ENCODE results near the gene HOXD10.

The HOXD10 gene

GRCh38 chr2:176152350-176153181 lies 36.0 kb downstream of the HOXD10 start:
- no peak for DNase-seq

- no peak for DNase-seq
These were observed 38.1 kb downstream of the HOXD10 start for GRCh38 chr2:176154576-176155252.

DNA sequence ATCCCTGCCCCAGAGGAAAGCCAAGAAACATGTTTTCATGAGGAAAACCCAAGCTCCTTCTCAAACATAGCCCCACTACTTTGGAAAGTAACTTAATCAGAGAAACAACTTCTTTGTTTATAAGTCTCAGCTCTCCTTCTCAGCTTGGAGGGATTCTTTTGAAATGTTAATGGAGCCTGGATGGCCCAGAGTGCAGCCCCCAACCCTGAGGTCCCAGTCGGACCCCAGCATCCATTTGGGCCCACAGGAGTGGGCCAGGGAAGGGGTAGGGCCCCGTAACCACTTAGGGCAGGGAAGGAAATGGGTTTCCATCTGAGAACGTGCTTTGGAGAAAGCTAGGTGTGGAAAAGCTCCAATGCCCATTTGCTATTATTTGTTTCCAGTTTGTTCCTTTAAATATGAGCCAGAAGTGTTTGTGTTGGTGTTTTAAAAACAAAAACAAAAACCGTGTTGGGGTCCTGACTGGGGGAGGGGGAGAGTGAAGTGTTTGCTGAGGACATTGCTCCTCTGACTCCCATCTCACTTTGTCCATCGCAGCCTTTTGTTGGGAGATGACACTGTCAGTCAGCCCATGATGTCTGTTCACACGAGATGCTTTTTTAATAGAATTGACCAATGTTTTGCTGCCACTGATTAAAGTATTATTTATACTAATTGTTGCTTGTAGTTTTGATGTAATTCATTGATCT lies 38.9 kb downstream of the HOXD10 start:
- DNase-seq, result no peak

- DNase-seq, result no peak
These were observed 39.8 kb downstream of the HOXD10 start for GRCh38 chr2:176156301-176156806.

DNA sequence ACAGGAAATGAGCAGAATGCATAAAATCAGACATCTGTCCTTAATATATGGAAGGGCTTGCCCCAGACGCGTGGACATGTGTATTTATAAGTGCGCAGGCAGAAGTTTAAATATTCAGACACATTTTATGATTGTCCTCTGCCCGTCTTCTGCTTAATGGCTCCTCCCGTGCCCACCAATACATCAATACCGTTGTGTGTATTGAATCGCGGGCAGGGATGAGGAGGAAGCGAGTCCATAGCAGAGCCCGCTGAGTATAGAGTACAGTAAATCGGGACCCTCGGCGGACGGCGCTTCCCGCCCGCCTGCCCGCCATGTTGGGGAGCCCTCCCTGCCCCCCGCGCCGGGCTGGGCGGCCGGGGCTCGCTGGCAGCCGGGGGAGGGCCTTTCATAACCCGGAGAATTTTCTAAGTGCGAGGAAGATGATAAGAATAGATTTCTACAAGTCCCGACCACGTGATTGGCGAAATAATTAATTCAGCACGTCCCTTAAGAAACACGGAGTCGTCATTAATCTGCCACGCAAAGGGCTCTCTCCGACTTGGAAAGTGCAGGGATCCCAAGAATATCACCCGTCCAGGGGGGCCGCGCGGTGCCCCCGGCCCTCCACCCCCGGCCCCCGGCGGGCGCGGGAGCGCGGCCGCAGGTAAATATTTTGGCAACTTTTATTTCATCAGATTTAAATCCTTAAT lies 40.4 kb downstream of the HOXD10 start, which contains the start of gene HOXD3:
HOXD3 (plus strand) TSS at position 501 of the 692 bp plus-strand sequence. CDS start 11,808 bp downstream, outside the sequence.
- DNase-seq, result no peak

DNA sequence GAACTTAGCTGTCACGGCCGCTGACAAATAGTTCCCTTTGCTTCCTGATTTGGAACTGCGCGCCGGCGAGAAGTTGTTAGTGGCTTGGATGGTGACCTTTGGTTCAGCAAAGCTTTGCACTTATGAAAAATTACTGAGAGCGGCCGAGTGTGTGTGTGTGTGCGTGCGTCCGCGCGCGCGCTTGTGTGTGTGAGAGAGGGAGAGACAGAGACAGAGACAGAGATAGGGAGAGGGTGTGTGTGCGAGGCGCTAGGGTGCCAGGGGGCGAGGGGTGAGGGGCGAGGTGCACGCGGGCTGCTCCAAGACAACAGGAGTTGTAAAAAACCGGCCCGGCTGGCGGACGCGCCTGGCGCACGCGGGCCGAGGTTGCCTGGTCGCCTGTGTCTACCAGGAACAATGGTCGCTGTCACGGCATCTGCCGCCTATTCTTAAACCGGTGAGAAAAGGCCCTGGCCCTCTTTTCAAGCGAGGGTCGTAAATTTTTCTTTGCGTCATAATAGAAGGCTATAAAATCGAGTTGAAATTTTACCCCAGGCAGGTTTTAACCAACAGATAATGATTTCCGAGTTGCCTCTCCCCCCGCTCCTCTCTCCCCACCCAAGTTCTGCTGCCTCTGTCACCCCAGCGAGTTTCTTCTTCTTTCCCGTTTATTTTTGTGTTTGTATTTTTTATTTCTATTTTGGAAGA lies 41.1 kb downstream of the HOXD10 start:
- DNase-seq, result no peak

DNA sequence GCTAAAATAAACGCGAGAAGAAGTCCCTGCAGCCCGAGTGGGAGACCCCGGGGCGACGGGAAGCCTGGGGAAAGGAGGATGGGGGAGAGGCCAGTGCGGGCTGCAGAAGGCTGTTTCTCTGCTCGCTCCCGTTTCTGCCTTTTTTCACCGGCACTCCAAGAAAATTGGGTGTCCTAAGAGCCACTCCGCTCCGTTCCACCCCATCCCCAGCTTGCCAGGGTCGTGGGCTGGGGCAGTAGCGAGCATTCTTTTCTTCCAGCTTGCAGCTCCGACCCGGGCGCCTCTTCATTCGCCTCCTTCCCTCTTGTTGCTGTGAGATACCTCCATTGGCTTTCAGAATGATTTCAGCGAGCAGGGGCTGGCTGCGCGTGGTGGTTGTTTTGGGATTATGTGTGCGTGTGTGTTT lies 41.6 kb downstream of the HOXD10 start:
- DNase-seq, result no peak

GRCh38 chr2:176158855-176159662 lies 42.5 kb downstream of the HOXD10 start:
- DNase-seq, result no peak

DNA sequence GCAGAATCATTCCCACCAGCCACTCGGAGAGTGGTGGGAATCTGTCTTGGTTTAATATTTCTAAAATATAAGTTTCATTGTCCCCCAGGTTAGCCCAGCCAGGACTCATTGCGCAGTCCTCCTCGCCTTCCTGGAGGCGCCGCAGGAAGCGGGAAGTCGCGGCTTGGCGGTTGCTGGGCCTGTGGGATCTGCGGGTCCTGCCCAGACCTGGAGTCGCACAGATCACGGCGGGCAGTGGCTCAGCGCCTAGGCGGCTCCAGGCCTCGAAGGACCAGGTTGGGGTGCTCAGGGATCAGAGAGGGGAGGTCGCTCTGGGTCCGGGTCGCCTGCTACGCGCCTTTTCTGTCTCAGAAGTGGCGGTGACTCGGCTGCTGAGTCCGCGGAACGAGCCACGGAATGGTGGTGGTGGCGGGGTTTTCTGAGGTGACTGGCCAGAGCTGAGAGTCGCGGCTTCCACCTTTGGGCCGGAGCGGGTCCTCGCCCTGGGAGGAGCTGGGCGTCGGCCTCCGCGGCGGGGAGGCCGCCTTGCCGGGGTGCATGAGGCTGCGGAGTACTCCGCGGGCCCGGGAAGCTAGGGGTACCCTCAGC lies 43.2 kb downstream of the HOXD10 start:
- DNase-seq, result no peak

GRCh38 chr2:176160251-176160985 lies 43.8 kb downstream of the HOXD10 start:
- DNase-seq, result no peak

DNA sequence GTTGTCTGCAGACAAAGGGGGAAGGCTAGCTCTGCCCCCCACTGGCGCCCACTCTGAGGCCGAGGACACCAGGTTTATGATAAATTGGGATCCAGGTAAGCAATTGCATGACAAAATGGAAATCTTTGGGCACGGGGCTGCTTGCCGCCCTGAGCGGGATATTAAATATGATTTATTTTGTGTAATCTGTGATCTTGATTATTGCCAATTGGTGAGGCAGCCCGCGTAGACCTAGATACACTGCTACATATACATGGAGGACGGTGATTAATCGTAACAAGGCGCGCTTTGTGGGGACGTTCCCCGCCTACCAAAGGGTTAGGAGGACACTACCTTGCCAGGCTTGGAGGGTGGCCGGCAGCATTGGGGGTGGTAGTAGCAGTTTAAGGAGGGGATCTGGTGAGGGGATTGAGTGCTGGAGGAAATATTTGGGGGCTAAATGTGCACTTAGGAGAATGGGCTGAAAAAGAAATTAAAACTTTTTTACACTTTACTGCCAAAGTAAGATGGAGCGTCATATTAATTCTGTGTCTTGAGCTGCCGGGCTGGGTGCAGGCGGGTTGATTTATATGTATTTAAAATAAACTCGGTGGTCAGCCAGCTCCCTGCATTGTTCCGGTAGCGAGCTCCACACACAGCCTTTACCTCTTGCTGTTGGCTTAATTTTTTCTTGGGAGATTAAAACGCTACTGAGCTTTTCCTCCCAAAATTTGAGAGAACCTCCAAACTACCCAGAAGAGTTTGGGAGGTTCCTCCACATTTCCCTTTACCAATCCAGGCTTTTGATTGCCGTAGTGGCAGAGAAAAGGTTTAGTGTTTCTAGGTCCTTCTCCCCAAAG lies 44.6 kb downstream of the HOXD10 start:
- DNase-seq, result no peak

- DNase-seq, result no peak
These were observed 45.4 kb downstream of the HOXD10 start for GRCh38 chr2:176161825-176162626.

DNA sequence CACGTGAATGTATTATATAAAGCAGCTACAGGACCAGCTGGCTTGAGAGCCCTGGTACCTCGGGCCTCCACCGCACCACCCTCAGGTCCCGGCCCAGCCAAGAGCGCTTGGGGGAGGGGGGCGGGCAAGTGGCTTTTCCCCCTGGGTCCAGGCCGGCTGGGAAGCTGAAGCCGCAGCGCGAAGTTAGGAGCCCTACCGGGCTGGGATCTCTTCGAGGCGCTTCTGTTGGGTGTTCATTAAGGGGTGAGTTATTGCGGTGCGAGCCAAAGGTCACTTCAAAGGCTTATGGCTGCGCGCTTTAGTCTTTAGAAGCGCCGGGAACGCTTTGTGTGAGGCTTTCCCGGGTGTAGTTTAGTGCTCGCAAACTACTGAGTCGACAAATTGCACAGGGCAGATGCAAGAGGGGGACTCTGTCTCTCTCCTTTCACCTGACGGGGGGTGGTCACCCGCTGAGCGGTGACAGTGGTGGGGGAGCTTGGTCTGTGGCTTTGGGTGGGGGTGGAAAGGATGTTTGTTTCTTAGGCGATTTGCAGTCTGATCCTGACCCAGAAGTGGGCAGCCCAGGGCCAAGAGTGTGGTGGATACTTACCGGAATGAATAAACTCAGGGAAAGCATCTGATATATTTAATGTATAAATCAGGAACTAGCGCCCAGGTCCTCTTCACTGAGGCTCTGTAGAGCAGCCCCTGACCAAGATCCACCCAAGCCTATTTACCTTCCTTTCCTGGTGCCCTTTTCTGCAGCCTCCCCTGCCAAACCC lies 46.5 kb downstream of the HOXD10 start:
- no peak for DNase-seq

- DNase-seq, result no peak
These were observed 47.1 kb downstream of the HOXD10 start for GRCh38 chr2:176163672-176164056.

- DNase-seq, result no peak
These were observed 47.6 kb downstream of the HOXD10 start for GRCh38 chr2:176164201-176164600.

DNA sequence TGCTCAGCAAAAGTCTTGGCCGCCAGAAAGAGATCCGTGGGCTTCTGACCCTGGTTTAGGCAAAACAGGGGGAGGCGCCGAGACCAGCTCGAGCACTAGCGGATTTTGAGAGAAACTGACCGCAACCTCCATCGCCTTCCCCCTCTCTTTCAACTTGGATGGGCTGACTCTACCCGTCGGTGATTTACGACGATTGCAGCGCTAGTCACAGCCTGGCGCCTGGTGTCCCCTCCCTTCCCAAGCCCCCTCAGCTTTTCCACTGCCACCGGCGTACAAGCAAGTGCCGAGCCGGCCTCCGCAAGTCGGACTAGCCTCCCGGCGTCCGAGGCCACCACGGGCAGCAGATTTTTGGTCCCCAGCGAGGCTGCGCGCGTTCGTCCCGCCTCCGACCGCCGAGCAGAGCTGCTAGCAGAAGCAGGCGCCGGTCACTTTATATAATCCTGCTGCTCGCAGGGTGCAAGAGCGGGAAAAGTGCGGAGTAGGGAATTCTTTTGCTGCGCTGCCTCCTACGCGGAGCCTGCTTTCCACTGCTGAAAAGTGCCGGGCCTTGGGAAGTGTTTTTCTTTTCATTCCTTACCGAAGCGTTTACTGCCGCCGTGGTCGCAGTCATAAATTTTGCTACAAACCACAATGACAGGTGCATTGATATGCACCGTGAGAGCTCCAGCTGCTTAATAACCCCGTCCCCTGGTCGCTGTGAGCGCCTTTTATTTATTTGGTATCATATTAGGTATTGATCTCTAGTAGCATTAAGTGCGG lies 48.2 kb downstream of the HOXD10 start:
- DNase-seq, result no peak
